Thyroid gland (tissue), 4 donors: Measurements from ENCODE around the gene C2orf42. TPM values are rescaled to one million over a fixed set of nuclear protein-coding genes. Genes with fewer than 3 reads are reported as not detected.
"Not testable (repeated sequence)": the region's sequence is repeated elsewhere in the genome, so short reads cannot be mapped to it uniquely, and the experiment has no call there.

Experiments used
- DNase-seq, 2 donors: peaks; one replicate each; pipeline ENCODE4 v3.0.0-alpha.2; 2019
- H3K27ac ChIP-seq, 3 donors: fragments of 200-600 bp; sonication (generic); 1 replicate in 2 of 3; 2 replicates in 1 of 3; pipeline ENCODE4 v1.5.1; 2016 to 2019; ENCODE audit warnings: mild to moderate bottlenecking in 1 of 3, moderate library complexity in 1 of 3
- H3K27me3 ChIP-seq: fragments of 200-600 bp; sonication (generic); one replicate; pipeline ENCODE4 v1.5.1; 2019
- H3K36me3 ChIP-seq, 2 donors: fragments of 200-600 bp; sonication (generic); one replicate each; pipeline ENCODE4 v1.5.1; 2016 to 2019
- H3K4me1 ChIP-seq, 2 donors: fragments of 200-600 bp; sonication (generic); one replicate each; pipeline ENCODE4 v1.5.1; 2017 to 2019
- H3K4me3 ChIP-seq, 3 donors: fragments of 200-600 bp; sonication (generic); replicated peaks in 1 of 3; 1 replicate in 2 of 3; 2 replicates in 1 of 3; pipeline ENCODE4 v1.5.1; 2016; ENCODE audit warnings: mild to moderate bottlenecking in 1 of 3
- H3K9me3 ChIP-seq: fragments of 200-600 bp; sonication (generic); one replicate; pipeline ENCODE4 v1.5.1; 2017
- CTCF ChIP-seq, 6 experiments: fragments of 200-600 bp in 3 of 6; fragments of 450-650 bp in 3 of 6; sonication (generic) in 3 of 6; IDR thresholded peaks; one replicate each; pipeline ENCODE4 v1.5.1; 2016 to 2019; ENCODE audit warnings: antibody characterized with exemption in 6 of 6, mild to moderate bottlenecking in 2 of 6, inconsistent platforms in 1 of 6, moderate library complexity in 1 of 6
- POLR2A ChIP-seq, 2 donors: fragments of 450-650 bp; IDR thresholded peaks; one replicate each; pipeline ENCODE4 v1.6.1; 2017; ENCODE audit warnings: antibody characterized with exemption in 2 of 2, mild to moderate bottlenecking in 2 of 2, moderate library complexity in 1 of 2
- WGBS, 2 donors: methylation state at CpG; one replicate each; pipeline ENCODE4 v1.1.5; 2017; 5-methylcytosine and 5-hydroxymethylcytosine counted together
- intact Hi-C: fragments of 100-400 bp; cut with DNase I; formaldehyde crosslinking; loops from one replicate; pipeline ENCODE4 v1.15.1; 2023
- total RNA-seq, 4 donors: library from RNA; depleted of rRNA; stranded (reverse); fragments of >200 nt; gene quantifications; one replicate each; pipeline ENCODE4 v1.2.3, GENCODE V29; 2016

Gene C2orf42
- 10 to 100 TPM in 3 of 4 donors, 1 to 10 TPM in 1; 9.8 to 26.5 (median 18.0) TPM for total RNA-seq

- TF ChIP-seq POLR2A (IDR thresholded peaks at IDR 0.05) (peak; percentile 86 to 91), CTCF (IDR thresholded peaks at IDR 0.05) (no peak)
- Histone ChIP-seq H3K27ac (peak within 1 kb of the TSS; percentile 95 to 97 (median 96)), H3K4me3 (peak within 1 kb of the TSS; percentile 41 to 67 (median 54)), H3K36me3 (no peaks in the 10 kb centered on the region), H3K27me3 (no peaks in the 10 kb centered on the region), H3K9me3 (no peaks in the 10 kb centered on the region), H3K4me1 (peaks cover 0 to 4% of the 10 kb centered on the region in 2 donors)
- DNase-seq: peak; percentile 97
- intact Hi-C loops: loop anchor here (5.0 kb wide), 1 partner anchor 278 kb away; no protein-coding TSS in a partner anchor
- 0 to 1% methylated on average over 32 to 40 of the region's 60 CpGs for WGBS, 2 donors
These were observed at the start of gene C2orf42 for GRCh38 chr2:70190418-70191243. TSS of gene C2orf42 (minus strand) at chr2:70191019. CDS start at chr2:70181985, 9,034 bp downstream.

DNA sequence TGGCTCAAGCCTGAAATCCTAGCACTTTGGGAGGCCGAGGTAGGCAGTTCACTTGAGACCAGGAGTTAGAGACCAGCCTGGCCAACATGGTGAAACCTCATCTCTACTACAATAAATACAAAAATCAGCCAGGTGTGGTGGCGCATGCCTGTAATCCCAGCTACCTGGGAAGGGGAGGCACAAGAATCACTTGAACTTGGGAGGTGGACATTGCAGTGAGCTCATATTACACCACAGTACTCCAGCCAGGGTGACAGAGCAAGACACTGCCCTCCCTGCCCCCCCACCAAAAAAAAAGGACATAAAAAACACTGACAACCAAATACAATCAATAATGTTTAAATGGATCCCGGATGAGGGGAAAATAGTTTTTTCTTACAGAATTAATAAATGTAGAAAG, 49.8 kb upstream of the C2orf42 start:
- Histone ChIP-seq H3K4me1 (peaks cover 13 to 36% of the 10 kb centered on the region in 2 donors), H3K27ac (no peak overlapping the region), H3K4me3 (no peak overlapping the region), H3K9me3 (no peaks in the 10 kb centered on the region), H3K36me3 (no peaks in the 10 kb centered on the region), H3K27me3 (no peaks in the 10 kb centered on the region)
- 84 to 90% methylated on average over 3 of the region's 3 CpGs for WGBS, 2 donors
- peak; percentile 19 to 21 for DNase-seq
- TF ChIP-seq CTCF (IDR thresholded peaks at IDR 0.05) (no peak), POLR2A (IDR thresholded peaks at IDR 0.05) (no peak)
- intact Hi-C loops: no loop called here

- Histone ChIP-seq H3K27me3 (no peaks in the 10 kb centered on the region), H3K36me3 (peaks cover 31 to 37% of the 10 kb centered on the region in 2 donors), H3K4me1 (no peaks in the 10 kb centered on the region), H3K27ac (no peak overlapping the region), H3K4me3 (no peak overlapping the region), H3K9me3 (no peaks in the 10 kb centered on the region)
- no peak for DNase-seq
- intact Hi-C loops: no loop called here
- WGBS, 2 donors: 77 to 78% methylated on average over 3 of the region's 3 CpGs
- TF ChIP-seq CTCF (IDR thresholded peaks at IDR 0.05) (no peak), POLR2A (IDR thresholded peaks at IDR 0.05) (no peak)
These were observed 43.1 kb upstream of the C2orf42 start for GRCh38 chr2:70233926-70234325.

GRCh38 chr2:70226781-70227180, 36.0 kb upstream of the C2orf42 start:
- H3K9me3 ChIP-seq: no peaks in the 10 kb centered on the region
- H3K27me3 ChIP-seq: no peaks in the 10 kb centered on the region
- no peak overlapping the region for H3K4me3 ChIP-seq
- 89 to 91% methylated on average over 2 of the region's 2 CpGs for WGBS, 2 donors
- no peak overlapping the region for H3K27ac ChIP-seq
- DNase-seq: no peak
- H3K36me3 ChIP-seq: peaks cover 61 to 70% of the 10 kb centered on the region in 2 donors
- H3K4me1 ChIP-seq: no peaks in the 10 kb centered on the region
- no peak for TF ChIP-seq POLR2A (IDR thresholded peaks at IDR 0.05)
- TF ChIP-seq CTCF (IDR thresholded peaks at IDR 0.05): no peak
- intact Hi-C loops: no loop called here

DNA sequence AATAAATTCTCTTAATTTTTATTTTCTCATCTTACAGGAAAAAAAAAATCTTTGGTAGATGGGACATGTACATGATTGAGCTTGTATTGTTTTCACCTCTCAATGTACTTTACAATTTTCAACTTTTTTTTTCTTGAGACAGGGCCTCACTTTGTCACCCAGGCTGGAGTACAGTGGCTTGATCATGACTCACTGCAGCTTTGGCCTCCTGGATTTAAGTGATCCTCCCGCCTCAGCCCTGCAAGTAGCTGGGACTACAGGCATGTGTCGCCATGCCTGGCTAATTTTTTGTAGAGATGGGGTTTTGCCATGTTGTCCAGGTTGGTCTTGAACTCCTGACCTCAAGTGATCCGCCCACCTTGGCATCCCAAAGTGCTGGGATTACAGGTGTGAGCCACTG, 32.5 kb upstream of the C2orf42 start:
- WGBS, 2 donors: 98 to 99% methylated on average over 3 of the region's 3 CpGs
- H3K9me3 ChIP-seq, H3K4me3 ChIP-seq, H3K27me3 ChIP-seq, H3K4me1 ChIP-seq, intact Hi-C loops, DNase-seq, H3K27ac ChIP-seq: not testable (repeated sequence)
- H3K36me3 ChIP-seq: peaks cover 65 to 76% of the 10 kb centered on the region in 2 donors
